LNCAP (cell line): ENCODE results near the gene AFAP1.

Experiments used
- TF ChIP-seq, protein P1 (sequence below): fragments of 450-650 bp; IDR thresholded peaks from 2 replicates; pipeline ENCODE4 v1.5.1; 2017; ENCODE audit warnings: mild to moderate bottlenecking

Gene AFAP1

DNA sequence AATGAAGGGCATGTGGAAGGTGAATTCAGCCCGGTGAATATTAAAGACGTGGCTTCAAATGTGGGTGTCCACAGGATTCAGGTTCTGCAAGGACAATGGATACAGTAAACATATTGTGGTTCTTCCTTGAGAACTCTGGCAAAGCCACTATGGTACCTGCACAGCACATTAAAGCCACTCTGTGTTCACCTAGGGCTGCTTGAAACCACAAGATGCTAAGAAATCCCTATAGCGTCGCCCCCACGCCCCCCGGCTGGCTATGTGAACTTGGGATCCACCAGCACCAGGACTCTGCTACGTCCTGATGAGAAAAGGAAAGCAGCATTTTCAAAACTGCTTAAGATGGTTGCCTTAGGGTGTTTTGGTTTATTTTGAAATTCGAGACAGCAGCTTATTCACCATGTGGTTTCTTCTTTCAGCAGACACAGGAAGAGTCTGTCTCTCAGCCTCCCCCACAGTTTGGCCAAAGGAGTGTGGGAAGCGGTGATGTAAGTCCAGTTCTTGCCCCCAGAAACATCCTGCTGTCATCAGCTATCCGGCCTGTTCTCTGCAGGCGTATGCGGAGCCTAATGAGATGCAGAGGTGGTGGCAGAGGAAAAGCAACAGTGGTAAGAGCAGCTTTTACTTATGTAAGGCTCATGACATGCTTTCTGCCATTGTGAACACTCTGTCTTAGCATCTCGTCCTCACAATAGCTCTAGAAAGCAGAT, 111.5 kb downstream of the AFAP1 start:
- TF ChIP-seq, protein P1, sequence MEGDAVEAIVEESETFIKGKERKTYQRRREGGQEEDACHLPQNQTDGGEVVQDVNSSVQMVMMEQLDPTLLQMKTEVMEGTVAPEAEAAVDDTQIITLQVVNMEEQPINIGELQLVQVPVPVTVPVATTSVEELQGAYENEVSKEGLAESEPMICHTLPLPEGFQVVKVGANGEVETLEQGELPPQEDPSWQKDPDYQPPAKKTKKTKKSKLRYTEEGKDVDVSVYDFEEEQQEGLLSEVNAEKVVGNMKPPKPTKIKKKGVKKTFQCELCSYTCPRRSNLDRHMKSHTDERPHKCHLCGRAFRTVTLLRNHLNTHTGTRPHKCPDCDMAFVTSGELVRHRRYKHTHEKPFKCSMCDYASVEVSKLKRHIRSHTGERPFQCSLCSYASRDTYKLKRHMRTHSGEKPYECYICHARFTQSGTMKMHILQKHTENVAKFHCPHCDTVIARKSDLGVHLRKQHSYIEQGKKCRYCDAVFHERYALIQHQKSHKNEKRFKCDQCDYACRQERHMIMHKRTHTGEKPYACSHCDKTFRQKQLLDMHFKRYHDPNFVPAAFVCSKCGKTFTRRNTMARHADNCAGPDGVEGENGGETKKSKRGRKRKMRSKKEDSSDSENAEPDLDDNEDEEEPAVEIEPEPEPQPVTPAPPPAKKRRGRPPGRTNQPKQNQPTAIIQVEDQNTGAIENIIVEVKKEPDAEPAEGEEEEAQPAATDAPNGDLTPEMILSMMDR, result no peak

DNA sequence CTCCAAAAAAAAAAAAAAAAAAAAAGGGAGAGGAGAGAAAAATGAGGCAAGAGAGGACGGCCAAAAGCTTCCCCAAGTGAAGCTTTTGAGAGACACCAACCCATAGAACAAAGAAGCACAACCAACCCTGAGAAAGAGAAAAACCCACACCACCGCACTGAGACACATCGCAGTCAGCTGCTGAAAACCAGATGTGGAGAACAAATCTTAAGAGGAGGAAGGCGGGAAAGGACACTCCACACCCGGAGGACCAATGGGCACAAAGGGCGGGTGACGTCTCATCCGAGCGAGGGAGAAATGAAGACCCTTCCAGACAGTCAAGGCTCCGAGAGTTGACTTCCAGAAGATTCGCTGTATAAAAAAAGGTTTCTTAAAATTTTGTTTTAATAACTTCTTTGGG, 112.1 kb downstream of the AFAP1 start:
- TF ChIP-seq, protein P1, result no peak

DNA sequence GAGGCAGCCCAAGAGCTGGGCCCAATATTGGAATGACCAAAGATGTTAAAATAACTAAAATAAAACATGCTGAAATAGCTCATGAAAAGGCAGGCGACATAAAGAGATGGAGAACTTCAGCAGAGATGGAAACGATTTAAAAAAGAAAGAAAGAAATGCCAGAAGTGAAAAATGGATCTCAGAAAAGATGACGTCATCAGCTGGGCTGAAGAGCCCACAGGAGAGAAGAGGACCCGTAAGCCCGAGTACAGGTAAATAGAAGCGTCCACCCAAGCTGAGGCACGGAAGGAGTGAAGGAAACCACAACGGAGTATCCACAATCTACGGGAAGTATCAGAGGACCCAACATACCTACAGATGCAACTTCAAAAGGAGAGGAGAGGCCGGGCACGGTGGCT, 112.8 kb downstream of the AFAP1 start:
- TF ChIP-seq, protein P1, result no peak

DNA sequence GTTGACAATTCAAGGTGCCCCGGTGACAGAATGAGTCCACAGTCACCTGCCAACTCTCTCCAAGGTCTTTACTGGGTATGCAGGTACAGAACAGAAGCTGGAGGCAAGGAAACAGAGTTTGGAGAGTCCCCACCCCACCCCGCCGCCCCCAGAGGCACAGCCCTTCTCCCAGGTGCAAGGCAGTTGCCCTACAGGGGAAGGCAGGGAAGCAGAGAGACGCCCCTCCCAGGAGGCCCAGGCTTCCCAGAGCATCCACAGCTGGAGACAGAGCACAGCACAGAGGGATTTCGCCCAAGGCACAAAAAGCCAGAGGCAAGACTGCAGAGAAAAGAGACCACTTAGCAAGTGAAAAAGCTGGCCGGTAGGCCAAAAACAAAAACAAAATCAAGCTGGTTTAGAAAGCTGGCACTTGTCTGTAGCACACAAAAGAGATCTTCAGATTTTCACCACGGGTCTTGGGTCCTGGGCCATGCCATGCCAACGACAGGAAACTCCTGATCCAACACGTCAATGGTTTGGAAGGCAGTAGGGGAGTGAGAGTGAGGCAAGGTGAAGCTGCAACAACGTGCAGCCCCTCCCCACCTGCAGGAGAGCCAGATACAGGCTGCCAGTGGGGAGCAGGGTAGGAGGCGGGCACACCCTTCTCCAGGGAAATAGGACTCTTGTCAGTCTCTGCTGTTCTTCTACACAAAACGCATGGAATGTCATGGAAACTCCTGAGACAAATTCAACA, 113.3 kb downstream of the AFAP1 start:
- TF ChIP-seq, protein P1, result no peak

DNA sequence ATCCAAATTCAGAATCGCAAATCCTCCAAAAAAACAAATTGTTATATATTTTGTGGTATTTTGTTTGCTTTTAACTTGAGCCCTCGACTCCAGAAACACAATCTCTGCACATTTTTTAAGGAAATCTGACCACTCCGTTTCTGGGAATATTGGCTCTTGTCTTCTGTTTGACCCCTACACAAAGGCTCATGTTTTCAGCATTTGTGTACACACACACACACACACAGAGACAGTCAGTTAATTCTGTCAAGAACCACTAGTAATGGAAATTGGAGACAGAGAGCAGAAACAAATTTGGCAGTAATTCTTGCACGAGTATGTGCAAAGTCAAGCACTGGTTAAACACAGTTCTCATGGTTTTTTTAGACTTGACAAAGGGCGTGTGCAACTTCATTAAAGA, 115.4 kb downstream of the AFAP1 start:
- TF ChIP-seq, protein P1, result no peak

DNA sequence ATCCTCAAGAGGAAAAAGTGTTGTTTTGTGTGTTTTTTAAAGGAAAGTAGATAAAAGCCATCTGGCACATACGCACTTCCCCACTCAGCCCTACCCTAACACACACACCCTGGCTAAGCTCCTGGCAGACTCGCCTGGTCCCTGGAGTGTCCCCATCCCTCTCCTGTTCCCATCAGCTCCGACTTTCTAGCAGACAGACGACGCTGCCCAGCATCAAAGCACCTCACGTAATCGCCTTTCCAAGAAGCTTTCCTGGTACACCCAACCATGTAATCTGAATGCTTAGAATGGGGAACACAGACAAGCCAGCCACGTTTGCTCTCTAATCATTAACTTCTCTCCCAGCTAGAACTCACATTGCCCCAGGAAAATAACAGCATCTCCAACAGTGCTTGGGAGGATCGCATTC, 116.2 kb downstream of the AFAP1 start:
- TF ChIP-seq, protein P1, result no peak

DNA sequence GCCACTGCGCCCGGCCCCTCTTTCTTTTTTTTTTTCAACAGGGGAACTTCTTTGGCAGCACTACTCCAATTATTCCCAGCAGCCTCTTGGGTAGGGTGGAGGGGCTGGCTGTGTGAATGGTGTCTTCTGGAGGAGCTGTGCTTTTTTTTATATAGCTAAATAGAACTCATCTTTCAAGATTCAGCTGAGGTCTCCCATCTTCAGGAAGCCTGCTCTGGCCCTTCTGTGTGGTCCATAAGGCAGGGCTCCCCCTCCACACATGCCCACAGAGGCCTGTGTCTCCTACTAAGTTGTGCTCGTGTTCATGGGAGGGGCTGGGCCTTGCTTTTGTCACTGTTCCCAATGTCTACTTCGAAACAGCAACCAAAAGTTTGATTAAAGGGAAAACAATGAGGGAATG, 116.8 kb downstream of the AFAP1 start:
- TF ChIP-seq, protein P1, result no peak
